ENCODE data around the gene TOB2.

TOB2 gene

DNA sequence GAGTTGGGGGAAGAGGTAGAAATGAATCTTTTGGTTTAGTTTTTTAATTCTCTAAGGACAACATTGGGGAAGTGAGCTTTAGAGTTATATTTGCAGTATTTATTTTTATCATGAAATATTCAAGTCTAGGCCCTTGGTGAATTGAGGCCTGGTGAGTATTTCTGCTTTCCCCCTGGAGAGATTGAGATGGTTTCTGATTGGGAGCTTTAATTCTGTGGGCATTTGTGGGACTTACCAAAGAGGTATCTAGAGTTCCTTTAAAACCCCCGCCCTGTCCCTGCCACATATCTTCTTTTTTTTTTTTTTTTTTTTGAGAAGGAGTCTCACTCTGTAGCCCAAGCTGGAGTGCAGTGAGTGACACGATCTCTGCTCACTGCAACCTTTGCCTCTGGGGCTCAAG is 31.9 kb upstream of the TOB2 start:
- no peak for DNase-seq (ENCODE audit: low read depth)
- TF ChIP-seq, protein P1, sequence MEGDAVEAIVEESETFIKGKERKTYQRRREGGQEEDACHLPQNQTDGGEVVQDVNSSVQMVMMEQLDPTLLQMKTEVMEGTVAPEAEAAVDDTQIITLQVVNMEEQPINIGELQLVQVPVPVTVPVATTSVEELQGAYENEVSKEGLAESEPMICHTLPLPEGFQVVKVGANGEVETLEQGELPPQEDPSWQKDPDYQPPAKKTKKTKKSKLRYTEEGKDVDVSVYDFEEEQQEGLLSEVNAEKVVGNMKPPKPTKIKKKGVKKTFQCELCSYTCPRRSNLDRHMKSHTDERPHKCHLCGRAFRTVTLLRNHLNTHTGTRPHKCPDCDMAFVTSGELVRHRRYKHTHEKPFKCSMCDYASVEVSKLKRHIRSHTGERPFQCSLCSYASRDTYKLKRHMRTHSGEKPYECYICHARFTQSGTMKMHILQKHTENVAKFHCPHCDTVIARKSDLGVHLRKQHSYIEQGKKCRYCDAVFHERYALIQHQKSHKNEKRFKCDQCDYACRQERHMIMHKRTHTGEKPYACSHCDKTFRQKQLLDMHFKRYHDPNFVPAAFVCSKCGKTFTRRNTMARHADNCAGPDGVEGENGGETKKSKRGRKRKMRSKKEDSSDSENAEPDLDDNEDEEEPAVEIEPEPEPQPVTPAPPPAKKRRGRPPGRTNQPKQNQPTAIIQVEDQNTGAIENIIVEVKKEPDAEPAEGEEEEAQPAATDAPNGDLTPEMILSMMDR (conservative IDR thresholded peaks at IDR 0.05; ENCODE audit: low read depth, low read length) = no peak
- no peak overlapping the region for H3K4me3 ChIP-seq (ENCODE audit: low read depth, low read length)

DNA sequence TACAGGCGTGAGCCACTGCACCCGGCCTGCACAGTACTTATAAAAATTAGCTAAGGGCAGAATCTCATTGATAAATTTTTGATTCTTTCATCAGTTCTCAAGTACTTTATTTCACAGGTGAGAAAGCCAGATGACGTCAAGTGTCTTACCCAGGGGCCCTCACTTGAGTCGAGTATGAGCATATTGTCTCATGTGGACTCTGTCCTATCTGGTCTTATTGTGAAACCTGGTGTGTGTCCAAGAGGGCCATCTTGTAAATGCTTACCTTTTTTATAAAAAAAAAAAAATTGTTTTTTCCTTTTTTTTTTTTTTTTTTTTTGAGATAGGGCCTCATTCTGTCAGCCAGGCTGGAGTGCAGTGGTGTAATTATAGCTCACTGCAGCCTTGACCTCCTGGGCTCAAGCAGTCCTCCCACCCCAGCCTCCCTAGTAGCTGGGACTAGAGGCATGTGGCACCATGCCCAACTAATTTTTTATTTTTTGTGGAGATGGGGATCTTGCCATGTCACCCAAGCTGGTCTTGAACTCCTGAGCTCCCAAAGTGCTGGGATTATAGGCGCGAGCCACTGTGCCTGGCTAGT is 28.4 kb upstream of the TOB2 start:
- TF ChIP-seq, protein P1 (conservative IDR thresholded peaks at IDR 0.05; ENCODE audit: low read depth, low read length) = no peak
- no peak overlapping the region for H3K4me3 ChIP-seq (ENCODE audit: low read depth, low read length)
- DNase-seq (ENCODE audit: low read depth) = no peak

DNA sequence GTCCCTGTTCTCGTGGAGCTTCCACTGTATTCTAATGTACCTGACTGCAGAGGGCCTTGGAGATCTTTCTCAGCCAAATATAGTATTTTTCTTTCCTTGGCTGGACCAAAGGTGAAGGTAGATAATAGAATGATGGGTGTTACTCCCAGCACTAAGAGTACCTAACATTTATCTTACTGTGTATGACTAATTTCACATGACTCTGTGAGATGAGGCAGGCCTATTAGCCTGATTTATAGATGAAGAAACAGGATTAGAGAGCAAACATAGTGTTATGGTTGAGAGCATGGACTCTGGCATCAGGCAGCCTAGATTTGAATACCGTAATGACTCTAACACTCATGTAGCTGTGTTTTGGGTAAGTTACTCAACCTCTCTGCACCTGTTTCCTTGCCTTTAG is 25.0 kb upstream of the TOB2 start:
- no peak for DNase-seq (ENCODE audit: low read depth)
- TF ChIP-seq, protein P1 (conservative IDR thresholded peaks at IDR 0.05; ENCODE audit: low read depth, low read length) = no peak
- H3K4me3 ChIP-seq (ENCODE audit: low read depth, low read length) = no peak overlapping the region

- H3K4me3 ChIP-seq (ENCODE audit: low read depth, low read length) = no peak overlapping the region
- DNase-seq (ENCODE audit: low read depth) = no peak
- TF ChIP-seq, protein P1 (conservative IDR thresholded peaks at IDR 0.05; ENCODE audit: low read depth, low read length) = no peak
Measured at GRCh38 chr22:41470886-41471285, 24.3 kb upstream of the TOB2 start.

- DNase-seq (ENCODE audit: low read depth) = peak; percentile 9
- H3K4me3 ChIP-seq (ENCODE audit: low read depth, low read length) = peak overlapping the region; percentile 99
- TF ChIP-seq, protein P1 (conservative IDR thresholded peaks at IDR 0.05; ENCODE audit: low read depth, low read length) = no peak
Measured at GRCh38 chr22:41469218-41469851, 22.7 kb upstream of the TOB2 start.

DNA sequence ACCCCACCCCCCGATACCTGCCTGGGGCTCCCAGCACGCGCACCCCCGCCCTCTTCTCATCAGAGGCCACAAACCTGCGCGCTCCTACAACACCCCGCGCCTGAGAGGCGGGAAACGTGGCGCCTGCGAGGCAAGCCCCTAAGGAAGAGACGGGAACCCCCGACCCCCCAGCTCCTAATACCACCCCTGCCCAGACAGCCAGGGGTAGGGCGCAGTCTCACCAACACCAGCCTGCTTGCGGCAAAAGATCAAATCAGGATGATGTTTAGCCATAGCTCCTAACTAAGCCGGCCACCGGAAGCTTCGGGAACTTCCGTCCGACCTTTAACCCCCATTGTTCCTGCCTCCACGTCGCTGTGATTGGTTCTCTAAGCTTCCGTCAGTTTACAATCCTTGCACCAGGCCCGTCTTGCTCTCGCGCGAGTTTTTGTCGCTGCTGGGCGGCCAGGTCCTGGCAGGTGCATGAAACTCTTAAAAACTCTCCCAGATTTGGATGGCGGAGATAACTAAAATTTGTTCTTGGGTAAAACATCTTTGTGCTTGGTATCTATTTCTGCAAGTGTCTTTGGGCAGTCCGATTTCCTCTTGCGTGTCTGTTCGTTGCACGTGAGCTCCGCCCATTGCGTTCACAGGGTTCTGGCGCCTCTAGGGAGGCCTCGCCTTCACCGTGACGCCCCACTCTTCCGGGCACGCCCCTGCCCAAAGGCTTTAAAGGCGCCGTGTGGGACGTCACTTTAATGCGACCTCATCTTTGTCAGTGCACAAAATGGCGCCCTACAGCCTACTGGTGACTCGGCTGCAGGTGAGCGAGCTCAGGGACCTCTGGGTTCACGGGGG is 22.0 kb upstream of the TOB2 start, which contains the start of the genes ACO2 and PHF5A:
Gene ACO2, plus strand, starts transcription at position 737 of the 837 bp plus-strand sequence. Its CDS starts 30 bp downstream, at position 767.
Gene PHF5A, minus strand, starts transcription at position 312 of the 837 bp plus-strand sequence. Its CDS starts 39 bp downstream, at position 273.
- peak; percentile 99 for DNase-seq (ENCODE audit: low read depth)
- TF ChIP-seq, protein P1 (conservative IDR thresholded peaks at IDR 0.05; ENCODE audit: low read depth, low read length) = no peak

More for the DNA sequence above, 22.0 kb upstream of the TOB2 start, which contains the start of the genes ACO2 and PHF5A:
- peak within 1 kb of the TSS; percentile 99 for H3K4me3 ChIP-seq (ENCODE audit: low read depth, low read length)

Measured in choroid plexus epithelial cell (primary cell).